ENCODE data around the gene RPS3. TPM values are rescaled to one million over a fixed set of nuclear protein-coding genes. Genes with fewer than 3 reads are reported as not detected.

Gene RPS3
- polyA plus RNA-seq, 2 of the 4 experiments (the other 2 are of a cell fraction) = 3,468 to 3,544 TPM

- no peaks in the 10 kb centered on the region for H3K9me3 ChIP-seq
- ATAC-seq (peak; percentile 56 to 67), DNase-seq (ENCODE audit: low read depth in 1 of 2, low spot score in 1 of 2) (no peak), FAIRE-seq (no peak)
- no peak for TF ChIP-seq TFCP2L1 (CRISPR knock-in tag; IDR thresholded peaks at IDR 0.05)
- TF ChIP-seq GATA3 (IDR thresholded peaks at IDR 0.05; ENCODE audit: borderline replicate concordance) = no peak
- TF ChIP-seq CBX8 (IDR thresholded peaks at IDR 0.05) = no peak
- 0 out of 2 replicates have a peak, but pooled peaks have one; percentile 33 for TF ChIP-seq USF2 (IDR thresholded peaks at IDR 0.05)
- TF ChIP-seq MAFK (IDR thresholded peaks at IDR 0.05; ENCODE audit: partially characterized antibody) = peak; percentile 69
- no peak for TF ChIP-seq RCOR1 (IDR thresholded peaks at IDR 0.05; ENCODE audit: low read depth, low read length)
- H3K4me2 ChIP-seq = peak overlapping the region; percentile 74
- ChIA-PET CTCF (interaction anchor here (0.6 to 16.5 kb wide), 7 partner anchors 8 to 142 kb away, joined by 3 to 231 read pairs (median 4); partner anchors contain the start of genes GDPD5 and RPS3), POLR2A (interaction anchor here (1.0 to 1.3 kb wide), 2 partner anchors 14 to 22 kb away, joined by 6 to 7 read pairs; no protein-coding TSS in a partner anchor)
- 1% methylated on average over 2 of the region's 2 CpGs for WGBS (ENCODE audit: missing lambda C conversion rate)
- H3K4me3 ChIP-seq = no peak overlapping the region
- H3K27ac ChIP-seq = peak overlapping the region; percentile 90 to 93
- H3K4me1 ChIP-seq = peaks cover 66% of the 10 kb centered on the region
Observed at GRCh38 chr11:75421902-75422247, 22.6 kb downstream of the RPS3 start.

- Histone ChIP-seq H3K4me2 (peak overlapping the region; percentile 74), H3K4me1 (peaks cover 64% of the 10 kb centered on the region), H3K27ac (peak overlapping the region; percentile 90 to 93), H3K4me3 (no peak overlapping the region), H3K9me3 (no peaks in the 10 kb centered on the region)
- FAIRE-seq (peak; percentile 56), ATAC-seq (peak; percentile 72 to 83), DNase-seq (ENCODE audit: low read depth in 1 of 2, low spot score in 1 of 2) (peak; percentile 70 to 93)
- ChIA-PET CTCF (interaction anchor here (0.6 to 16.5 kb wide), 10 partner anchors 9 to 143 kb away, joined by 3 to 231 read pairs (median 5); partner anchors contain the start of genes GDPD5 and RPS3), POLR2A (interaction anchor here (0.7 to 1.3 kb wide), 3 partner anchors 15 to 35 kb away, joined by 3 to 7 read pairs (median 6); no protein-coding TSS in a partner anchor)
- WGBS (ENCODE audit: missing lambda C conversion rate) = 29% methylated on average over 15 of the region's 15 CpGs
- TF ChIP-seq KDM1A (IDR thresholded peaks at IDR 0.05; ENCODE audit: low read depth) (no peak), HES2 (IDR thresholded peaks at IDR 0.05) (no peak), JUNB (IDR thresholded peaks at IDR 0.05) (peak; percentile 72), GATA3 (IDR thresholded peaks at IDR 0.05; ENCODE audit: borderline replicate concordance) (peak; percentile 73; the same call in 1 of the 2 replicates), TP53 (CRISPR knock-in tag; IDR thresholded peaks at IDR 0.05) (0 out of 2 replicates have a peak, but pooled peaks have one; percentile 47), CTCF (IDR thresholded peaks at IDR 0.05) (no peak), EP300 (IDR thresholded peaks at IDR 0.05) (peak; percentile 55 to 73; a peak in 3 of 5 replicates), USF2 (IDR thresholded peaks at IDR 0.05) (no peak; the same call in 1 of the 2 replicates), CEBPB (IDR thresholded peaks at IDR 0.05) (peak in 1 of 2 experiments; percentile 43; a peak in 1 of 4 replicates), MYC (IDR thresholded peaks at IDR 0.05; ENCODE audit: borderline replicate concordance, low read length) (no peak), JUN (IDR thresholded peaks at IDR 0.05) (peak; percentile 54 to 61; a peak in 3 of 5 replicates), CBX2 (IDR thresholded peaks at IDR 0.05; ENCODE audit: borderline replicate concordance, low read depth) (no peak), FOSL2 (IDR thresholded peaks at IDR 0.05) (no peak), FOSL2 (CRISPR knock-in tag; IDR thresholded peaks at IDR 0.05) (peak; percentile 53; the same call in 1 of the 2 replicates), HOXB5 (CRISPR knock-in tag; IDR thresholded peaks at IDR 0.05) (peak; percentile 68; the same call in 1 of the 2 replicates), MAX (IDR thresholded peaks at IDR 0.05) (peak; percentile 63), HMGXB4 (CRISPR knock-in tag; IDR thresholded peaks at IDR 0.05; ENCODE audit: borderline replicate concordance) (no peak), BCL3 (IDR thresholded peaks at IDR 0.05) (peak; percentile 75; the same call in 1 of the 3 replicates)
Observed at GRCh38 chr11:75422248-75423231, 23.2 kb downstream of the RPS3 start.

Measured in A549 (cell line).